Suprapubic skin (tissue), 4 donors: ENCODE data around the gene AUTS2. TPM values are rescaled to one million over a fixed set of nuclear protein-coding genes. Genes with fewer than 3 reads are reported as not detected.

Experiments
- DNase-seq, 2 donors: peaks; one replicate each; pipeline ENCODE4 v3.0.0-alpha.2; 2019; ENCODE audit warnings: low spot score in 2 of 2
- H3K27ac ChIP-seq: fragments of 200-600 bp; sonication (generic); one replicate; pipeline ENCODE4 v1.5.1; 2019
- H3K27me3 ChIP-seq: fragments of 200-600 bp; sonication (generic); one replicate; pipeline ENCODE4 v1.5.1; 2019
- H3K36me3 ChIP-seq: fragments of 200-600 bp; sonication (generic); one replicate; pipeline ENCODE4 v1.5.1; 2019
- H3K4me1 ChIP-seq: fragments of 200-600 bp; sonication (generic); one replicate; pipeline ENCODE4 v1.5.1; 2019
- H3K4me3 ChIP-seq: fragments of 200-600 bp; sonication (generic); one replicate; pipeline ENCODE4 v1.5.1; 2019; ENCODE audit warnings: mild to moderate bottlenecking
- H3K9me3 ChIP-seq: fragments of 200-600 bp; sonication (generic); one replicate; pipeline ENCODE4 v1.5.1; 2019
- EP300 ChIP-seq: sonication (generic); formaldehyde crosslinking; IDR thresholded peaks from one replicate; pipeline ENCODE4 v1.6.1; 2017; ENCODE audit warnings: antibody characterized with exemption
- POLR2A ChIP-seq, 2 donors: fragments of 450-650 bp; IDR thresholded peaks; one replicate each; pipeline ENCODE4 v1.6.1; 2017; ENCODE audit warnings: antibody characterized with exemption in 2 of 2, mild to moderate bottlenecking in 2 of 2, moderate library complexity in 2 of 2
- POLR2AphosphoS5 ChIP-seq, 3 donors: sonication (generic); formaldehyde crosslinking; IDR thresholded peaks; one replicate each; pipeline ENCODE4 v1.6.1; 2017; ENCODE audit warnings: antibody characterized with exemption in 3 of 3
- WGBS: methylation state at CpG from one replicate; pipeline ENCODE4 v1.1.5; 2018; 5-methylcytosine and 5-hydroxymethylcytosine counted together
- total RNA-seq, 4 donors: library from RNA; depleted of rRNA; stranded (reverse); fragments of >200 nt; gene quantifications; one replicate each; pipeline ENCODE4 v1.1.0, GENCODE V29; 2016
- TF ChIP-seq, protein P1 (sequence below), 2 donors: fragments of 200-600 bp in 1 of 2; fragments of 450-650 bp in 1 of 2; sonication (generic) in 1 of 2; IDR thresholded peaks; one replicate each; pipeline ENCODE4 v1.5.1; 2016 to 2019; ENCODE audit warnings: antibody characterized with exemption in 2 of 2, mild to moderate bottlenecking in 1 of 2, moderate library complexity in 1 of 2

AUTS2 gene
- total RNA-seq, 4 donors from 2014 or later: 31.0 to 102 (median 56.4) TPM

DNA sequence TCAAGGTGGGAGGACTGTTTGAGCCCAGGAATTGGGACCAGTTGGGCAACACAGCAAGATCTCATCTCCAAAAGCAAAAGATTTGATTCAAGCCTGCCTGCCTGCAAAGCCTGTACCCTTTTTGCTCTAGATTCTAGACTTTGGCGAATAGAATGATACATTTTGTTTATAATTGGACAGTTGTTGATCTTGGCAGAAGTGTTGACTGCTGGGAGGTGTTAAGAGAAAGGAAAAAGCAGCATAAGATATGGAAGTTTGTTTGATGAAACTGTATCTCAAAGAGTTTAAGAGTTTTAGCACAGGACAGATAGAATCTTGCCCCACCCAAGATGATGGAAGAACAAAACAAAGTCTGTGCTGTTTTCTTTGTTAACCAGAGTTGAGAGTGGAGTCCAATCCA, 224.1 kb downstream of the AUTS2 start:
- Histone ChIP-seq H3K4me3 (no peak overlapping the region), H3K9me3 (no peaks in the 10 kb centered on the region), H3K27me3 (no peaks in the 10 kb centered on the region), H3K36me3 (no peaks in the 10 kb centered on the region), H3K27ac (no peak overlapping the region), H3K4me1 (peaks cover 8% of the 10 kb centered on the region)
- no peak for DNase-seq
- TF ChIP-seq, protein P1, sequence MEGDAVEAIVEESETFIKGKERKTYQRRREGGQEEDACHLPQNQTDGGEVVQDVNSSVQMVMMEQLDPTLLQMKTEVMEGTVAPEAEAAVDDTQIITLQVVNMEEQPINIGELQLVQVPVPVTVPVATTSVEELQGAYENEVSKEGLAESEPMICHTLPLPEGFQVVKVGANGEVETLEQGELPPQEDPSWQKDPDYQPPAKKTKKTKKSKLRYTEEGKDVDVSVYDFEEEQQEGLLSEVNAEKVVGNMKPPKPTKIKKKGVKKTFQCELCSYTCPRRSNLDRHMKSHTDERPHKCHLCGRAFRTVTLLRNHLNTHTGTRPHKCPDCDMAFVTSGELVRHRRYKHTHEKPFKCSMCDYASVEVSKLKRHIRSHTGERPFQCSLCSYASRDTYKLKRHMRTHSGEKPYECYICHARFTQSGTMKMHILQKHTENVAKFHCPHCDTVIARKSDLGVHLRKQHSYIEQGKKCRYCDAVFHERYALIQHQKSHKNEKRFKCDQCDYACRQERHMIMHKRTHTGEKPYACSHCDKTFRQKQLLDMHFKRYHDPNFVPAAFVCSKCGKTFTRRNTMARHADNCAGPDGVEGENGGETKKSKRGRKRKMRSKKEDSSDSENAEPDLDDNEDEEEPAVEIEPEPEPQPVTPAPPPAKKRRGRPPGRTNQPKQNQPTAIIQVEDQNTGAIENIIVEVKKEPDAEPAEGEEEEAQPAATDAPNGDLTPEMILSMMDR (IDR thresholded peaks at IDR 0.05): no peak
- no peak for TF ChIP-seq POLR2A (IDR thresholded peaks at IDR 0.05)
- no peak for TF ChIP-seq EP300
- no peak for TF ChIP-seq POLR2AphosphoS5 (IDR thresholded peaks at IDR 0.05)
- WGBS: 33% methylated on average over 1 of the region's 1 CpG

DNA sequence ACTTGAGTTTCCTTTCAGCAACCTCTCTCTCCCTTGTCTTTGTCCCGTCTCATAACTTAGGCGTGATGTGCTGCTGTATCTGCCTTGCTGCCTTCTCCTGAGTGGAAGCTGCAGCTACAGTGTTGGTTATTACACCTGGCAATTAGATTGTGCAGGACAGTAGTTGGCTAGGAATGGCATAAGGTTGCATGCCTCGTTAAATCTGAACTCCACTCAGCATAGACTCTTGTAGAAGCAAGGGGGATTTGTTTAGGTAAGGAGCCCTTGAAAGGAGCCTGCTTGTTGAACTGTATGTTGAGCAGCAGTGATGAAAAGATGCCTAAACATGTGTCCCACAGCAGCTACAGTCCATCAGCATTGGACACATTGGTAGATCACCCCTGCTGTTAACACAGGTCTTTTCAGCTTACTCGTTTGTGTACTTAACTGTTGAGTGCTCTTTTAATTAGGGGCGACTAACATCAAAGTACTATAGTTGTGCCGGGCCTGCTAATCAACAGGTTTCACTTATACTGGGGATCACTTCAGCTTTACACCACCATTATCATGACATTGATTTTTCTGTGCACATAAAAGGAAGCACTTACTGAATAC, 225.0 kb downstream of the AUTS2 start:
- no peak for DNase-seq
- Histone ChIP-seq H3K27me3 (no peaks in the 10 kb centered on the region), H3K4me3 (no peak overlapping the region), H3K27ac (no peak overlapping the region), H3K4me1 (peaks cover 6% of the 10 kb centered on the region), H3K36me3 (no peaks in the 10 kb centered on the region), H3K9me3 (no peaks in the 10 kb centered on the region)
- TF ChIP-seq, protein P1 (IDR thresholded peaks at IDR 0.05): no peak
- TF ChIP-seq POLR2A (IDR thresholded peaks at IDR 0.05) (no peak), POLR2AphosphoS5 (IDR thresholded peaks at IDR 0.05) (no peak), EP300 (no peak)
- 94% methylated on average over 6 of the region's 6 CpGs for WGBS

DNA sequence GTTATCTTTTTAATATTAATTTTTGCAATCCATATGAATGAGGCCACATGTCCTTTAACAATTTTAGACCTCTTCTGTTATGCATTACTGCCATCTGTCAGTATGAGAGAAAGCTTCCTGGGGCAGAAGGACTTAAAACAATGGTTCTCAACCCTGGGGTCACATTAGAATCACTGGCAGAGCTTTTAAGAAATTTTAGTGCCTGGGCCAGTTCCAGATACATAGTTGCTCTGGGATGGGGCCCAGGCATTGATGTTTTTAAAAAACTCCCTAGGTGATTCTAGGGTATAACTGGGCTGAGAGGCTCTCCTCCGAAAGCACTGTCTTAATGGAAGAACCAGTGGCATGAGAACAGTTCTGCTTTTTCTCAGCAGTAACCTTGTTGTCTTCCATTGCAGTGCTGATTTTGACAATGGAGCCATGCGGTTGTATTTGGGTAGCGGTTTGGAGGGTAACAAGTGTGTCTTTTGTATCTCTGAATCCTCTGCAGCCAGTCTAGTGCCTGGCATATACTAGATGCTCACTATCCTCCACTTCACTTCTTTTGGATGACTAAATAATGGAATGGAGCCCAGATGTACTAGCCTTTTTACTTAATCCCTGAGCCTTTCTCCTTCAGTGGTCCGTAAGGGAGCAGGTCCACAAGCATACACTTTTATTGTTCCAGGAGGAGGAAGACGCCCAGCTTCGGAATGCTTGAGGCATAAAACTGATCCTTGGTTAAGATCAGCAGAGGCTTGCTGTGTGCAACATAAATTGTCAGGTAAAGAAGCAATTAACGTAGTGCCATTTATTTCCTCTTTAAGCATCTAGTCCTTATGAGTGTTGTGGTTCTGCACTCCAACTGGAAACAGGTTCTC, 227.1 kb downstream of the AUTS2 start:
- DNase-seq: no peak
- 79% methylated on average over 7 of the region's 7 CpGs for WGBS
- TF ChIP-seq POLR2AphosphoS5 (IDR thresholded peaks at IDR 0.05) (no peak), POLR2A (IDR thresholded peaks at IDR 0.05) (no peak), EP300 (no peak)
- TF ChIP-seq, protein P1 (IDR thresholded peaks at IDR 0.05): no peak
- no peaks in the 10 kb centered on the region for H3K36me3 ChIP-seq
- H3K27ac ChIP-seq: no peak overlapping the region
- no peak overlapping the region for H3K4me3 ChIP-seq
- no peaks in the 10 kb centered on the region for H3K27me3 ChIP-seq
- H3K4me1 ChIP-seq: peaks cover 6% of the 10 kb centered on the region
- H3K9me3 ChIP-seq: no peaks in the 10 kb centered on the region

DNA sequence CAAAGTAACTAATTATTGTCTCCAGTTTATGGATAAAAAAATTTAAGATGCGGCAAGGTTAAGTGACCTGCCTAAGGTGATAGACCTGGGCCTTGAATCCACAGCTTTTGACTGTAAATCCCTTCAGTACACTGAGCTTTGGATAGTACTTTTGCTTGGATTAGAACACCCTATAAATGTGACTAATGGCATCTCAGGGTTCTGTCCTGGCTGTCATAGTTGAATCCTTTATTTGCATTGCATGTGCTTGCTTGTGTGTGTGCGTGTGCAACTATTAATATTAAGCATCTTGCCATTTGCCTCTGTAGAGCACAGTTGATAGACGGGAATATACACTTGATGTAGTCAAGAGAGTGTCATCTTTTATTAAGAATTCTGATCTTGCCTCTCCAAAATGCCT, 228.0 kb downstream of the AUTS2 start:
- H3K27me3 ChIP-seq: no peaks in the 10 kb centered on the region
- peaks cover 6% of the 10 kb centered on the region for H3K4me1 ChIP-seq
- no peak for DNase-seq
- WGBS: 97% methylated on average over 3 of the region's 3 CpGs
- TF ChIP-seq POLR2AphosphoS5 (IDR thresholded peaks at IDR 0.05): no peak
- TF ChIP-seq POLR2A (IDR thresholded peaks at IDR 0.05): no peak
- TF ChIP-seq EP300: no peak
- TF ChIP-seq, protein P1 (IDR thresholded peaks at IDR 0.05): no peak
- H3K27ac ChIP-seq: no peak overlapping the region
- no peaks in the 10 kb centered on the region for H3K9me3 ChIP-seq
- H3K36me3 ChIP-seq: no peaks in the 10 kb centered on the region
- no peak overlapping the region for H3K4me3 ChIP-seq

DNA sequence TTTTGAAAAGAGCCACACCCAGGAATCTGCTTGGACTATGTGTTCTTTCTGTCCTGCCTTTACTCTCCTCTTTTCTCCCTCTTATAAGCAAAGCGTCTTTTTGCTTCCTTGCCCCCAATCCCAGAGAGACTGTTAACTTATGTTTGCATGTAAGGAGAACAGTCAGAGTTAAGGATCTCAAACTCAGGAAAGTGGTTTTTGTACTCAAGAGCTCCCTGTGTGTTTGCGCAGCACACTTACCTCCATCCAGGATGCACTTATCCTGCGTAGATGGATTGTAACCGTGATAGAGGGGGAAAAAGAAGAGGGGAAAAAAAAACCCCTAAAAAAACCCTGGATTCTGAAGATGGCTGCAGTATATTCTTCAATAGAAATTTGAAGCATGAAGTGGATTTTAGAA, 228.9 kb downstream of the AUTS2 start:
- H3K4me3 ChIP-seq: no peak overlapping the region
- TF ChIP-seq EP300: no peak
- TF ChIP-seq, protein P1 (IDR thresholded peaks at IDR 0.05): no peak
- no peak for TF ChIP-seq POLR2AphosphoS5 (IDR thresholded peaks at IDR 0.05)
- no peak for TF ChIP-seq POLR2A (IDR thresholded peaks at IDR 0.05)
- no peaks in the 10 kb centered on the region for H3K9me3 ChIP-seq
- H3K4me1 ChIP-seq: peaks cover 6% of the 10 kb centered on the region
- no peaks in the 10 kb centered on the region for H3K36me3 ChIP-seq
- H3K27me3 ChIP-seq: no peaks in the 10 kb centered on the region
- no peak overlapping the region for H3K27ac ChIP-seq
- WGBS: 96% methylated on average over 4 of the region's 4 CpGs
- no peak for DNase-seq
